Neutrophil (primary cell): Measurements from ENCODE around the gene RNF14.
A peak's percentile ranks its signal among the peaks of the same experiment; 100 is the strongest.

Experiments used
- H3K27ac ChIP-seq: fragments of 200-600 bp; sonication (generic); 2 replicates; pipeline ENCODE4 v1.5.1; 2016; ENCODE audit warnings: mild to moderate bottlenecking, moderate library complexity
- H3K27me3 ChIP-seq: fragments of 200-600 bp; sonication (generic); 2 replicates; pipeline ENCODE4 v1.6.0; 2016; ENCODE audit warnings: mild to moderate bottlenecking
- H3K36me3 ChIP-seq: fragments of 200-600 bp; sonication (generic); 2 replicates; pipeline ENCODE4 v1.5.1; 2017
- H3K4me1 ChIP-seq, 2 experiments: fragments of 200-600 bp in 1 of 2; sonication (generic) in 1 of 2; 1 replicate in 1 of 2; 2 replicates in 1 of 2; pipeline versions ENCODE4 v1.5.1 to v1.6.1; 2013 to 2016; ENCODE audit warnings: low read depth in 1 of 2, low read length in 1 of 2, mild to moderate bottlenecking in 1 of 2, moderate library complexity in 1 of 2; ENCODE audit not compliant: control insufficient read depth in 1 of 2, insufficient read depth in 1 of 2
- H3K4me3 ChIP-seq, 2 experiments: fragments of 200-600 bp in 1 of 2; sonication (generic) in 1 of 2; 1 replicate in 1 of 2; 2 replicates in 1 of 2; pipeline ENCODE4 v1.5.1; 2013 to 2016; ENCODE audit warnings: low read depth in 1 of 2, low read length in 1 of 2, mild to moderate bottlenecking in 1 of 2, moderate library complexity in 1 of 2
- H3K9me3 ChIP-seq: fragments of 200-600 bp; sonication (generic); 2 replicates; pipeline ENCODE4 v1.5.1; 2016
- TF ChIP-seq, protein P1 (sequence below): fragments of 200-600 bp; sonication (generic); IDR thresholded peaks from 2 replicates; pipeline ENCODE4 v1.5.1; 2016; ENCODE audit warnings: antibody characterized with exemption

Gene RNF14

DNA sequence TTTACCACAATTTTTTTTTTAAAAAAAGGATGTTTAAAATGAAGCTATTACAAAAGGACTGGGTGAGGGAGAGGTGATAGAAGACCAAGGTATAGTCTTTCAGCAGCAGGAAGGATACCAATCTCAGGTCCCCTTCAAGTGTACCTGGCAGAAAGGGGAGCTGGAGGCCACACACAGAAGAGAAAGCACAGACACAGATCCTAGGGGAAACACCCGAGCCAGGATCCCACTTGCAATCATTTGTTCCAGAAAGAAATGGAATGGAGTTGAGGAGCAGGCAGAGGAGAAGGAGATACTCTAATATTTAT lies 38.3 kb downstream of the RNF14 start:
- H3K9me3 ChIP-seq: no peaks in the 10 kb centered on the region
- peak overlapping the region; percentile 8 for H3K27ac ChIP-seq
- no peak overlapping the region for H3K4me3 ChIP-seq
- H3K36me3 ChIP-seq: peaks cover 38% of the 10 kb centered on the region
- H3K27me3 ChIP-seq: no peaks in the 10 kb centered on the region
- peaks cover 7 to 9% of the 10 kb centered on the region in 2 experiments for H3K4me1 ChIP-seq
- TF ChIP-seq, protein P1, sequence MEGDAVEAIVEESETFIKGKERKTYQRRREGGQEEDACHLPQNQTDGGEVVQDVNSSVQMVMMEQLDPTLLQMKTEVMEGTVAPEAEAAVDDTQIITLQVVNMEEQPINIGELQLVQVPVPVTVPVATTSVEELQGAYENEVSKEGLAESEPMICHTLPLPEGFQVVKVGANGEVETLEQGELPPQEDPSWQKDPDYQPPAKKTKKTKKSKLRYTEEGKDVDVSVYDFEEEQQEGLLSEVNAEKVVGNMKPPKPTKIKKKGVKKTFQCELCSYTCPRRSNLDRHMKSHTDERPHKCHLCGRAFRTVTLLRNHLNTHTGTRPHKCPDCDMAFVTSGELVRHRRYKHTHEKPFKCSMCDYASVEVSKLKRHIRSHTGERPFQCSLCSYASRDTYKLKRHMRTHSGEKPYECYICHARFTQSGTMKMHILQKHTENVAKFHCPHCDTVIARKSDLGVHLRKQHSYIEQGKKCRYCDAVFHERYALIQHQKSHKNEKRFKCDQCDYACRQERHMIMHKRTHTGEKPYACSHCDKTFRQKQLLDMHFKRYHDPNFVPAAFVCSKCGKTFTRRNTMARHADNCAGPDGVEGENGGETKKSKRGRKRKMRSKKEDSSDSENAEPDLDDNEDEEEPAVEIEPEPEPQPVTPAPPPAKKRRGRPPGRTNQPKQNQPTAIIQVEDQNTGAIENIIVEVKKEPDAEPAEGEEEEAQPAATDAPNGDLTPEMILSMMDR: no peak

DNA sequence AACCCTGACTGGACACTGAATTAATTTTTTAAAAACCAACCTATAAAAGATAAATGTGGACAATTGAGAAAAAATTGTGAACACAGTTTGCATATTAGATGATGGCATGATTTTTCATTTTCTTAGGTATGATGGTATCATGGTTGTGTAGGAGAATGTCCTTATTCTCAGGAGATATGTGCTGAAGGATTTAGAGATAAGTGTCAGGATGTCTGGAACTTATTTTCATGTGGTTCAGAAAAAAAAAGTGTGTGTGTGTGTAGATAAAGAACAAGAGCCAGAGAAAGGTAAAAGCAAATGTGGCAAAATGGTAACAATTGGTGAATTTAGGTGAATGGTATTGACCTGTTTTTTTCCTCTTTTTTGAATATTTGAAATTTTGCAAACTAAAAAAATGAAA lies 39.9 kb downstream of the RNF14 start:
- H3K4me3 ChIP-seq: no peak overlapping the region
- no peaks in the 10 kb centered on the region for H3K9me3 ChIP-seq
- H3K36me3 ChIP-seq: peaks cover 23% of the 10 kb centered on the region
- no peaks in the 10 kb centered on the region for H3K27me3 ChIP-seq
- TF ChIP-seq, protein P1: no peak
- peaks cover 21% of the 10 kb centered on the region in 2 experiments for H3K4me1 ChIP-seq
- H3K27ac ChIP-seq: no peak overlapping the region

DNA sequence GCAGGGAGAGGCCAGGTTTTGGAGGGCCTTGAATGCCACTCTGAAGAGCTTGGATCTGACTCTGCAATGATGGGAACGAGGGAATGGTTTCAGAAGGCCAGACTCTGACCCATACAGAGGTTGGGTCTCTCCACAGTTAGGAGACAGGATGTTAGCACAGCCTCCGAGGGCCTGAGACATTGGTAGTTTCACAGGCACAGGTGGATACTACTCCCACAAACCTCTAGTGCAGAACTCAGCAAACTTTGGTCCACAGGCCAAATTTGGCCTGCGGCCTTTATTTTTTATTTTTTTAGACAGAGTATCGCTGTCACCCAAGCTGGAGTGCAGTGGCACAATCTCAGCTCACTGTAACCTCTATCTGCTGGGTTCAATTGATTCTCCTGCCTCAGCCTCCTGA lies 41.0 kb downstream of the RNF14 start:
- H3K27ac ChIP-seq: no peak overlapping the region
- peaks cover 23 to 29% of the 10 kb centered on the region in 2 experiments for H3K4me1 ChIP-seq
- peaks cover 16% of the 10 kb centered on the region for H3K36me3 ChIP-seq
- no peak overlapping the region for H3K4me3 ChIP-seq
- no peaks in the 10 kb centered on the region for H3K27me3 ChIP-seq
- TF ChIP-seq, protein P1: no peak
- H3K9me3 ChIP-seq: no peaks in the 10 kb centered on the region

DNA sequence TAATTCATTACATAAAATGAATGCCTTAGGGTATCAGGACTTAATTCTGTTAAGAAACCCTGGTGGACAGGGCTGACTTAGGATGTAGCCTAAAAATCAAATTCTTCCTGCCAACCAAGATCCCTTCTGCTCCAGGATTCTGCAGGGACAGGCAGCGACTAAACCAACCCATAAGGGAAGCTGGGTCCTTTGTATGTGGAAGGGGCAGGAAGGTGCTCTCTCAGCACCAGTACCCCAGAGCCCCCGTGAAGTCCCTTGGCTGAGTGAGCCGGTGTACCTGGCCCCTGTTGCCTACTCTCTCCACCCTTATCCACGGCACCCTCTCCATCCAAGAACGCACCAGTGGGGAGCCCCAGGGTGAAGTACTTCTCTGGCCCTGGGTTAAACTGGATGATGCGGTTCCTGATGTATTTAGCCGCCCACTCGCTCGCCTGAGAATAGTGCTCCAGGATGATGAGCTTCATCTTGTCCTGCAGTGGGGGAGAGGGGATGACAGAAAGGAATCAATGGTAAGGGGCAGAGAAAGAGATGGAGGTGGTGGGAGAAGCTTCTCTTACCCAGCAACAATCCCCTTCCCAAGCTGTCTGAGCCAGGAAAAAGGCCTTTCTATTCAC lies 42.8 kb downstream of the RNF14 start:
- Histone ChIP-seq H3K27me3 (no peaks in the 10 kb centered on the region), H3K9me3 (no peaks in the 10 kb centered on the region), H3K4me3 (no peak overlapping the region), H3K4me1 (peaks cover 41 to 46% of the 10 kb centered on the region in 2 experiments), H3K27ac (peak overlapping the region; percentile 80), H3K36me3 (no peaks in the 10 kb centered on the region)
- TF ChIP-seq, protein P1: no peak

DNA sequence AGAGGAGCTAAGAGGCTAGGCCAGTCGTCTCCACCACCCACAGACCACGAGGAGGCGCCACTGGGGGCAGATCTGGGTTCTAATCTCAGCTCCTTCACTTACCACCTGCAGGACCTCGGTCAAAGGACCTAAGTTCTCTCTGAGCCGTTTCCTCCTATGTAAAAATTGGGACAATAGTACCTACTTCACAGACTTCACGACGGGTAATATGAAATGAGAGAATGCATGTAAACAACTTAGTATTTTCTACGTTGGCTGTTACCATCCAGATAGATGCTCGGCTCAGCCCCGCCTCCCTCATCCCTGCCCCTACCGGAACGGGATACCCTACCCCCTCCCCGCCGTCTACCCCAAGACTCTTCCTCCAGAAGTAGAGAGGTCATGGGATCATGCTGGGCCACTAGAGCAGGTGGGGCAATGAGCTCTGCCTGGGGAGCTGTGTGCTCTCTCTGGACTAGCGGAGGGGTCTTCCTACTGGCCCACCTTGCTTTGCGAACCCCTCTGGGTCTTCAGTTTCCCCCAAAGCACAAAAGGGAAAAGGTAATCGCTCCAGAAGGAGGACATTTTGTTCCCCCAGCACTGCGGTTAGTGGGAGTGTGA lies 43.4 kb downstream of the RNF14 start:
- peak overlapping the region; percentile 65 to 79 for H3K4me3 ChIP-seq
- peaks cover 38 to 43% of the 10 kb centered on the region in 2 experiments for H3K4me1 ChIP-seq
- TF ChIP-seq, protein P1: no peak

More for the DNA sequence above, 43.4 kb downstream of the RNF14 start:
- H3K27ac ChIP-seq: peak overlapping the region; percentile 80
- no peaks in the 10 kb centered on the region for H3K36me3 ChIP-seq
- H3K27me3 ChIP-seq: no peaks in the 10 kb centered on the region
- H3K9me3 ChIP-seq: no peaks in the 10 kb centered on the region
